ENCODE measurements around the gene TMEM178B.

Gene TMEM178B

DNA sequence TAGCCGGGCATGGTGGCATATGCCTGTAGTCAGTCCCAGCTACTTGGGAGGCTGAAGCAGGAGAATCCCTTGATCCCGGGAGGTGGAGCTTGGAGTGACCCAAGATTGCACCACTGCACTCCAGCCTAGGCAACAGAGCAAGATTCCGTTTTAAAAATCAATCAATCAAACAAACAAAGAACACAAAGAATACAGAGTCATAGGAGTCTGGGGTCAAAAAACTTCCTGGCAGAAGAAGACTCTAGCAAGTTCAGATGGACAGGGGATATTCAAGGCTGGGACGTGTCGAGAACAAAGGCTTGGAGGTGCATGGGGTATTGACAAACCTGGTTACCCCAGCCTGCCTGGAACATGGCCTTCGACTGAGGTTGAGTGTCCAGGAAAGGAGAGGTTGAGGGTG is 248.5 kb downstream of the TMEM178B start:
- no peak for TF ChIP-seq SIN3A (IDR thresholded peaks at IDR 0.05; ENCODE audit: borderline replicate concordance, insufficient read depth, low read length)
- no peak for TF ChIP-seq POLR2AphosphoS5 (IDR thresholded peaks at IDR 0.05; ENCODE audit: low read depth, low read length)
- TF ChIP-seq TAF1 (IDR thresholded peaks at IDR 0.05; ENCODE audit: borderline replicate concordance, insufficient read depth, low read length): no peak
- no peak for TF ChIP-seq REST (IDR thresholded peaks at IDR 0.05; ENCODE audit: insufficient read depth in 1 of 2, low read depth in 2 of 2, low read length in 2 of 2)
- no peak for TF ChIP-seq FOXP2 (optimal IDR thresholded peaks at IDR 0.05; ENCODE audit: borderline replicate concordance, extremely low read depth, extremely low read length, insufficient read depth)

- TF ChIP-seq TAF1 (IDR thresholded peaks at IDR 0.05; ENCODE audit: borderline replicate concordance, insufficient read depth, low read length) (no peak), FOXP2 (optimal IDR thresholded peaks at IDR 0.05; ENCODE audit: borderline replicate concordance, extremely low read depth, extremely low read length, insufficient read depth) (no peak), REST (IDR thresholded peaks at IDR 0.05; ENCODE audit: insufficient read depth in 1 of 2, low read depth in 2 of 2, low read length in 2 of 2) (no peak), SIN3A (IDR thresholded peaks at IDR 0.05; ENCODE audit: borderline replicate concordance, insufficient read depth, low read length) (no peak), POLR2AphosphoS5 (IDR thresholded peaks at IDR 0.05; ENCODE audit: low read depth, low read length) (no peak)
Observed at GRCh38 chr7:141323826-141324225, 250.0 kb downstream of the TMEM178B start.

DNA sequence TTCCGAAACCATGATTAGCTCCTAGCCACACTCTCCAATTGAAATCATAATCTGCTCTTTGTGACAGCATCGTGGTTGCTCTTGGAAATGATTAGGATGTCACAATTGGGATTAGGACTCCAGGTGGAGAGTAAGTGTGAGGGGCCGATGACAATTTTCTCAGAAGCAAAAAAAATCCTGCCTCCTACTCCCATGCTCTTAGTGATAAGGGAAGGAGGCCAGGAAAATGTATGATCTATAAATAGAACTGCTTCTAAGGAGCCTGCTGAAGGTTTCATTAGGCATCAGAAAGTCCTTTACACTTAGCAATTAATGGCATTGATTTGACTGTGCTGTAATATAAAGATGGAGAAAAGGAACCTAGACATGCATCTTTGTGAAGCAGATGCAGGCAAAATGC is 251.0 kb downstream of the TMEM178B start:
- no peak for TF ChIP-seq FOXP2 (optimal IDR thresholded peaks at IDR 0.05; ENCODE audit: borderline replicate concordance, extremely low read depth, extremely low read length, insufficient read depth)
- TF ChIP-seq SIN3A (IDR thresholded peaks at IDR 0.05; ENCODE audit: borderline replicate concordance, insufficient read depth, low read length): no peak
- no peak for TF ChIP-seq REST (IDR thresholded peaks at IDR 0.05; ENCODE audit: insufficient read depth in 1 of 2, low read depth in 2 of 2, low read length in 2 of 2)
- TF ChIP-seq TAF1 (IDR thresholded peaks at IDR 0.05; ENCODE audit: borderline replicate concordance, insufficient read depth, low read length): no peak

DNA sequence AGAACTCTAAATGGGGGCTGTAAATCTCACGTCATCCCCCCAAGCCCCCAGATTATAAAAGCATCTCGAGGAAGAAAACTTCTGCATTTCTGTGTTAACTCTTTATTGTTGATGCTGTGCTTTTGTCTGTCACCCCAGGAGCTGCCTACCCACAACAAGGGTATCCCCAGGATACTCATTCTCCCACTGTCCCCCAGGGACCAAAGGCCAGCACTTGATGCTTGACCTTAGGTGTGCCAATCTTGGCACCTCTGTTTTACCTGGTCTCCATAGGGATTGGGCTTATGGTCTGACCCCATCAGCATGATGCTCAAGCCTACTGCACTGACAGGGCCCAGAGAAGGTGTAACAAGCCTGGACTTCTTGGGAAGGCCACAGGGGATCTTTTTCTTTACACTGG is 251.4 kb downstream of the TMEM178B start:
- TF ChIP-seq TAF1 (IDR thresholded peaks at IDR 0.05; ENCODE audit: borderline replicate concordance, insufficient read depth, low read length) (no peak), REST (IDR thresholded peaks at IDR 0.05; ENCODE audit: insufficient read depth in 1 of 2, low read depth in 2 of 2, low read length in 2 of 2) (no peak), FOXP2 (optimal IDR thresholded peaks at IDR 0.05; ENCODE audit: borderline replicate concordance, extremely low read depth, extremely low read length, insufficient read depth) (no peak), POLR2AphosphoS5 (IDR thresholded peaks at IDR 0.05; ENCODE audit: low read depth, low read length) (no peak), SIN3A (IDR thresholded peaks at IDR 0.05; ENCODE audit: borderline replicate concordance, insufficient read depth, low read length) (no peak)

DNA sequence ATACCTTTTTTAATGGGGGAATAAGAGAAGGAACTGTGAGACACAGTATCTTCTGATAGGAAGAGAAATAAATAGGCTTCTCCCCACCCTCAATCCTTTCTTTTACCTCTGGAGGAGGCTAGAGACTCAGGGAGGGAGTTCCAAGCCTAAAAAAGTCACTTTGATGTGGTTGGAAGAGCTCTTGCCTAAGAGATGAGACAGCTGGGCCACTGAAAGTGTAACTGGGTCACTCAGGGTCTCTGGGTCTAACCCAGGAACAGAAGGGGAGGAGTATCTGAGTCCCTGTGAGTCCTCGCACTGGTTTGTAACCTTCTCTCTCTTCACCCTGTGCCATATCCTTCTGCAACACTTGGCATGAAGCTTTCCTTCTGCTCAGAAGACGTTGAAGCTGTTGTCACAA is 254.4 kb downstream of the TMEM178B start:
- TF ChIP-seq TAF1 (IDR thresholded peaks at IDR 0.05; ENCODE audit: borderline replicate concordance, insufficient read depth, low read length) (no peak), REST (IDR thresholded peaks at IDR 0.05; ENCODE audit: insufficient read depth in 1 of 2, low read depth in 2 of 2, low read length in 2 of 2) (no peak), SIN3A (IDR thresholded peaks at IDR 0.05; ENCODE audit: borderline replicate concordance, insufficient read depth, low read length) (no peak), POLR2AphosphoS5 (IDR thresholded peaks at IDR 0.05; ENCODE audit: low read depth, low read length) (no peak), FOXP2 (optimal IDR thresholded peaks at IDR 0.05; ENCODE audit: borderline replicate concordance, extremely low read depth, extremely low read length, insufficient read depth) (no peak)

Measured in PFSK-1 (cell line).